ENCODE measurements around the gene MYH13.

The MYH13 gene

DNA sequence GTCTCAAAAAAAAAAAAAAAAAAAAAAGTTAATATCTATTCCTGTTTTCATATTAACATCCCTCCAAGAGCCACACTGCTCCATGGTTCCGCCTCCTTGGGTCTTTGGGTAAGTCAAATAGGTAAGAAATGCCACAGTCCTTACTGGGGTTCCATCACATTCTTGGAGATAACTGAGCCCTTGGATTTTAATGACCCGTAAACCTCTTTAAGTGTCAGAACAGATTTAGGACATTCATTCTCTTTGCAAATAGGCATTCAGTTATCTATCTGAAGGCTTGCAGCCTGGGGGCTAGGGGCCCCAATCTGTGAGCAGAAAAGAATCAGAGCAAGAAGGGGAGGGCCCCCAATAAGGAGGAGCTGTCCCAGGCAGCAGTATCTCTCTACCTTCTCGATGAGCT is 28.0 kb downstream of the MYH13 start:
- no peak for DNase-seq (ENCODE audit: low read depth in 2 of 2)

DNA sequence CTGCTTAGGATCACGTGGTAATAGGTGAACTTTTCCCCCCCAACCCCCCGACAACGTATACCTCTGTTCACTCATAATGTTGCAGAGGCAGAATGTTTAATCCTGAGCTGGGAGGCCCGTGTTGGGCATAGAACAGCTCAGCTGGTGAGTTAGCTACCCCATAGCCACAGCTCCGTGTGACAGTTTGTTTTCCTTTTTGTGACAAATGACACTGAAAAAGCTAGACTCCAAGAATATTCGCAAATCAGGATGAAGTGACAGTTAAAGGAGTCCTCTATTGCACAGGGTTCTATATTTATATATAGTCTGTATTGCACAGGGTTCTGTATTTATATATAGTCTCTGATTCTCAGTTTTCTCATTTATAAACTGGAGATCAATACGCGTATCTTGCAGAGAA is 33.8 kb downstream of the MYH13 start:
- no peak for DNase-seq (ENCODE audit: low read depth in 2 of 2)

DNA sequence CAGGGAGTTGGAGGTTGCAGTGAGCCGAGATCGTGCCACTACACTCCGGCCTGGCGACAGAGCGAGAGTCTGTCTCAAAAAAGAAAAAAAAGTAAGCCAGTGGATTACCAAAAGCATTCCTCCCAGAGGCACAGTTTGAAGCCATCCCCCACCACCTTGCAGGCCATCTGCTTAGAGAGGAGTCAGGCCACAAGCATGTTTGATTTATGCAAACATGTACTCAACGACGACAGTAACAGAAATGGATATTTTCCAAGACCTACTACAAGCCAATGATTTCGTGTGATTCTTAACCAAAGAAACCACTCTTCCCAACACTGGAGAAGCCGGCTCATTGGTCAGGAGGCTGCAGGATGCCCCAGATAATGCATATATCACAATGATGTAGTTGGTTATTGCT is 34.8 kb downstream of the MYH13 start:
- DNase-seq (ENCODE audit: low read depth in 2 of 2): no peak

DNA sequence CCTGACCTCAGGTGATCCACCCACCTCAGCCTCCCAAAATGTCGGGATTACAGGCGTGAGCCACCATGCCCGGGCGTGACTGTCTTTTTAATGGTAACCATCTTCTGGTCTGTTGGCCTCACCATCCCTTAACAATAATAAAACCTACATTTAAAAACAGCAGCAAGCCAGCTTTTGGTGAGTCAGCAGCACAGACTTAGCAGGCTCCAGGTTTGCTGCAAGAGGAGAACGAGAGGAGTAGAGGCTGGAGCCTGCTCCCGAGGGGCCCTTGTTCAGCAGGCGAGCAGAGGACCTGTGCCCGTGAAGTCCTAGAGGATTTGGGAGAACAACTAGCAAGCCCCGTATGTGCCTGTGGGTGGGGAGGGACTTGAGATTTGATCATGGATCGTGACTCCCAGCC is 35.7 kb downstream of the MYH13 start:
- no peak for DNase-seq (ENCODE audit: low read depth in 2 of 2)

DNA sequence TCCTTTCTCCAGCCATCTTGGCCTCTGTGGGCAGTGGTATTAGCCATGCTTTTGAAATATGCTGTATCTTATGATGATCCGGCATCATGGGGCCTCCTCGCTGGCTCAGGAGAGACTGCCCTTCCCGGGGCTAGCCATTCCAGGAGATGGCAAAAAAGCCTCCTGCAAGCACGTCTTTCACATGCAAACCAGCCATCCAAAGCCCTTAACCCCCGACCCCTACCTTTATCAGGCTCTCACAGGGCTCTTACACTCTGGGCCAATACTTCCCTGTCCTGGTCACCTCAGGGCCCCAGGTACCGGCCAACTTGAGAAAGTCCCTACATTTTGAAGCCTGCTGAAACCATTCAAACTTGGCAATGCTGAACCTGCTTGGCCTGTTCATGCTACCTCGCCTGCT is 36.4 kb downstream of the MYH13 start:
- DNase-seq (ENCODE audit: low read depth in 2 of 2): no peak

DNA sequence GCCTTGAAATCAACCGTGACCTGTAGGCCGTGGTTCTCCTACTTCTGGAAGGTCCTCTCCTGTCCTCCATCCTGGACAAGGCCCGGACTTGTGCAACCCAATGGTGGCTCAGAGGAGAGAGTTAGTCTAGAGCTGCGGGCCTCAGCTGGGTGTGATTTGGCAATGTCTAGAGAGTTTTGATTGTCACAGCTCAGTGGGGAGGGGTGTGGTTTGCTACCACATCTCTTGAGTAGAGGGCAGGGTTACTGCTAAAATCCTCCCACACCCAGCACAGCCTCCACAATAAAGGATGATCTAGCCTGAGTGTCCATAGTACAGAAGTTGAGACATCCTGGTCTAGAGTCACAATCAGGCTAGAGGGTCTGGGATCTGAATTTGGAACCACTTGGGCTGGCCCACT is 40.3 kb downstream of the MYH13 start:
- no peak for DNase-seq (ENCODE audit: low read depth in 2 of 2)

DNA sequence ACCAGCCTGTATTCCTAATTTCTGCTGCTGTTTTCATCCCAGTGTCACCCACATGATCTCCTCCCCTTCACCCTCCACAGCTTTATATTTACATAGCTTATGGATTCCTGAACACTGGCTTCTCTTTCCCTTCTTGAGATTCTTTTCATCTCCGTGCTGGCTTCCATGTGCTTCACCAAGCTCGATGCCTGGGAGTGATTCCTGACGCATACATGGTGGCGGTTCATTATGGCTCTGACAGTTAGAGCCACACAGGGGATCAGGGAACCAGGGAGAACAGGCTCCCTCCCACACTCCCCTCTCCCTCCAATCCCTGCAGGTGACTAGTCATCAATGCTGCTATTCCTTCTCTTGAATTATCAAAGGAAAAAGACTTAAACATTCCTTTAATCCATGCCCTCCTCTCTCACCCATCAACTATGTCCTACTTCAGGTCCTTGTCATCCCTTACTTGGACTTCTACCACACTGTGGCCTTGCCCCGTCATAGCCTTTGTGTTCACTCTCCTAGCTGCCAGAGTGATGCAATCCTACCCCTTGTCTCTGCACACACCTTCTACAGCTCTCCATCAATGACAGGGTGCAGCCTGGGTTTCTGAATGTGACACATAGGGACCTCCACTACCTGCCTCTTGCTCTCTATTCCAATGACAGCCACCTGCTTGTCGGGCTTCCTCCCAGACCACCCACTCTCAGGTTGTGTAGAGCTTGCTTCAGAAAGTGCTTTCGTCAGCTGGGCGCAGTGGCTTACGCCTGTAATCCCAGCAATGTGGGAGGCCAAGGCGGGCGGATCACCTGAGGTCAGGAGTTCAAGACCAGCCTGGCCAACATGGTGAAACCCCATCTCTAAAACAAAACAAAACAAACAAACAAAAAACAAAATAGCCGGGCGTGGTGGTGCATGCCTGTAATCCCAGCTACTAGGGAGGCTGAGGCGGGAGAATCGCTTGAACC is 43.6 kb downstream of the MYH13 start:
- DNase-seq (ENCODE audit: low read depth in 2 of 2): no peak

DNA sequence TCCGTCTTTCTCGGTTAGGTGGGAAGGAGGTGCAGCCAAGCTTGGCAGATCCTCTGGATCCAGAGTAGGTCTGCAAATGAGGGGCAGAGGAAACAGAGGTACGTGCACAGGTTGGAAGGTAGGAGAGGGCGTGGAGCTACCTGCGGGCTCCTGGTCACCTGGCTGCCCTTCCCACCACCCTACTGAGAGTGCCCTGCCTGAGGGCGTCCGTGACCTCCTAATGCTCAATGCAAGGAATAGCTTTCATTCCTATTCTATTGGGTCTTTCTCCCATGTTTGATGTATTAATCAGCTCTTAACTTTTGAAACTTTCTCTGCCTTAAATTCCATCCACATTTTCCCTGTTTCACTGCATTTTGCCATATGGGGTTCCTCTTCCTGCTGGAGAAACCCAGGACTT is 44.6 kb downstream of the MYH13 start:
- no peak for DNase-seq (ENCODE audit: low read depth in 2 of 2)

DNA sequence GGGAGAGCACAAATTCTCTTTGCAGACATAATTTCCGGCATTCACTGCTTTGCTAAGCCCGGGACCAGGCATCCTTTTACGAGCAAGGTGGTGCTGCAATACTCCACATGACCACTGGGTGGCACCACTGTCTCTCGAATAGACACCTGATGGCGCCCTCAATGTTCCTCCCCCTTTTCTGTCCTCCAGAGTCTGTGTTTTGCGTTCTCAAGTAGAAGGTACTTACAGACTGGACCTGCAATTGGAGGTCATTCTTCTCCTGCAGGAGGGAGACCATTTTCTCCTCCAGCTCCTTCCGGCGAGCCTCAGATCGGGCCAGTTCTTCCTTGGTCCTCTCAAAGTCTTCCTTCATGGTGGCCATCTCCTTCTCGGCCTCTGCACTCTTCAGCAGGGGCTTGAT is 45.2 kb downstream of the MYH13 start:
- DNase-seq (ENCODE audit: low read depth in 2 of 2): peak; percentile 52 to 74

DNA sequence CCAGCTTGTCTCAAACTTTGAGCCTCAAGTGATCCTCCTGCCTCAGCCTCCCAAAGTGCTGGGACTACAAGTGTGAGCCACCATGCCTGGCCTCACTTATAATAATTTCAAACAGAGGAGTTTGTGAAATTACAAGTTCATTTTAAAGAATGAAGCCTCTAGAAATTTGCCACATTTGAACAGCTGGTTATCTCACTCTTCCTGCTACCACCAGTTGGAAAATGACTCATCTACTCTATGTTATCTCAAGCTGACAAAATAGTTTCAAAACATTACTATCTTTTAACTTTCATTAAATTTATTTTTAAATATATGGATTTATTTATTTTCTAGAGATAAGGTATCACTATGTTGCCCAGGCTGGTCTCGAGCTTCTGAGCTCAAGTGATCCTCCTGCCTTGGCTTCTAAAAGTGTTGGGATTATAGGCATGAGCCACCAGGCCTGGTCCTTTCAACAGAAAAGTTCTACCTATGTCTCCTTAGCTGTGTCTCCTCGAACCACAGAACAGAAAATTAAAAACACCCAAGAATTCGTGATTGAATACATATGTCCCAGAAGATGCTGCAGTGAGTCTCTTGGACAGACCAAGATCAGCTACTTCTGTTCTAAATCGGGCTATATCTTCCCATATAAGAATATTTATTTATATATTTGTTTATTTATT is 47.6 kb downstream of the MYH13 start:
- no peak for DNase-seq (ENCODE audit: low read depth in 2 of 2)

DNA sequence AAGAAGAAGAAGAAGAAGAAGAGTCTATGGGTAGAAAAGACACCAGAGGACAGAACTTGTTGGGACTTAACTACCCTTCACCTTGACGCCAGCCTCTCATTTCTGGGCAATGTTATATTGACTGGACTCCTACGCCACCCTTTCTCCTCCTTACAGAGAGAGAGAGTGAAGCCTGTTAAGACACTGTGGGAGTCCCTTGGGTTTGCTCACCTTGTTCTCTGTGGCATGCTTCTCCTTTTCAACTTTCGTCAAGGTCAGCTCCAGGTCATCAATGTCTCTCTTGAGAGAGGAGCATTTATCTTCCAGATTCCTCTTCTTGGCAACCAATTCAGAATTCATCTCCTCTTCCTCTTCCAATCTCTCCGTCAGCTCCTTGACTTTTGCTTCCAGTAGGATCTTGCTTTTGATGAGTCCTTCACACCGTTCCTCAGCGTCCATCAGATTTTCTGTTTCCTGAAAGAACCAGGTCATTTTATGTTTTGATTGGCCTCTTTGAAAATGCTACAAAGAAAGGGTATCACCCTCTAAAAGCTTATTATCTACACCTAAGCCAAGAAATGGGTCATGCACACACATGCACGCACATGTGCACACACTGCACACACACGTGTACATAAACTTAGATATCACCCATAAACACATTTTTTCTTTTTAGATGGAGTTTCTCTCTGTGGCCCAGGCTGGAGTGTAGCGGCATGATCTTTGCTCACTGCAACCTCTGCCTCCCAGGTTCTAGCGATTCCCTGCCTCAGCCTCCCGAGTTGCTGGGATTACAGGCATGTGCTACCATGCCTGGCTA is 48.8 kb downstream of the MYH13 start:
- no peak for DNase-seq (ENCODE audit: low read depth in 2 of 2)

DNA sequence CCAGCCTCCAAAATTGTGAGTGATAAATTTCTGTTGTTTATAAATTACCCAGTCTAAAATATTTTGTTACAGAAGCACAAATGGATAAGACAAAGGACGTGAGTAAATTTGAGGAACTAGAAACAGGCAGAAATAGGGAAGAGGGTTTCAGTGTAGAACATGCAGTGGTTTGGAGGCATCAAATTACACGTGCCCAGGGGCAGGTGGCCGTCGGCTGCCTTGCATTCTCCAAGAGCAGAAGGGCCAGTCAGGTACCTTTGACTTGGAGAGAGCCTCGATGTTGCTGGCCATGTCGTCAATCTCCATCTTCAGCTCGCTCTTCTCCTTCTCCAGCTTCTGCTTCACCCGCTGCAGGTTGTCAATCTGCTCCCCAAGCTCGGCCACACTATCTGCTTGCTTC is 54.3 kb downstream of the MYH13 start:
- no peak for DNase-seq (ENCODE audit: low read depth in 2 of 2)

DNA sequence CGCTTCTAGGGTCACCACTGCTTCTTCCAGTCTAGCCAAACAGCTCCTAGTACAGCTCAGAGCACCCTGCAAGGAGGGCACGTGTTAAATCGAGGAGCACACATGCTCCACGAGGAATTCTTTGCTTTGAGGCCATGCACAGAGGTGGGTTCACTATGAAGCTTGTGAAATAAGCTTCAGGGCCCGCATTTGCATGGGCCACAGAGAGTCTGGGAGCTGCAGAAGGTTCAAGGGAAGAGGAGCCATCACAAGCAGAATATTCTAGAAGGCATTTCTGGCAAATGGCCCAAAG is 55.3 kb downstream of the MYH13 start:
- DNase-seq (ENCODE audit: low read depth in 2 of 2): no peak

DNA sequence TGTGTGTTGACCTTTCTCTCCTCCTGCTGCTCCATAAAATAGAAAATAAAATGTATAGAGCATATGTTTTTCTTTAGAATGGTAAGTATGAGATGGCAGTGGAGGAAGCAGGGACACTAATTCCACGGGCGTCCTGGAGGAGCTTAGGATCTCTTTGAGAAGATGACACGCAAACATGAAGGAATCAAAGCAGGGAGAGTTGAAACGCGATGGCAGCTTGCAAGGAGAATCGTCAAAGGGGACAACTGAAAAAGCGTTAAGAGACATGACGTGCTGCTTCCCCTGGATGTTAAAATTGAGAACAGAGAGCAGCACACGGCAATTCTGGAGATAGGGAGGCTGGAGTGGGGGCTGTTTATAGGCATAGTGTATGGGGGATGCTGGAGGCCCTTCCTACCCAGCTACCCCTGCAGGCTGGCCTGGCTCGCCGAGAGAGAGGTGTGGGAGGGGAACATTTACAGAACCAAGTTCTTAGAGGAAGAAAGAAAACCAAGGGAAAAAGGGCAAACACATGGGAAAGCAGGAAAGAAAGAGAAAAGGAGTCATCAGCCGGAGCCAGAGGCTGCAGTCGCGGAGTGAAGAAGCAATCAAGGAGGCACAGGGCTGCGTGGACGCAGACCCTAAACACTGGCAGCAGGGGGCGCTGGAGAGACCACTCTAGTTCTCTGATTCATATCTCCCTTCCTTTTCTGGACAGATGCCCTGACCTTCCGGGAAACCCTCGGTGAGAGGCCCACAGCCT is 55.8 kb downstream of the MYH13 start:
- no peak for DNase-seq (ENCODE audit: low read depth in 2 of 2)

DNA sequence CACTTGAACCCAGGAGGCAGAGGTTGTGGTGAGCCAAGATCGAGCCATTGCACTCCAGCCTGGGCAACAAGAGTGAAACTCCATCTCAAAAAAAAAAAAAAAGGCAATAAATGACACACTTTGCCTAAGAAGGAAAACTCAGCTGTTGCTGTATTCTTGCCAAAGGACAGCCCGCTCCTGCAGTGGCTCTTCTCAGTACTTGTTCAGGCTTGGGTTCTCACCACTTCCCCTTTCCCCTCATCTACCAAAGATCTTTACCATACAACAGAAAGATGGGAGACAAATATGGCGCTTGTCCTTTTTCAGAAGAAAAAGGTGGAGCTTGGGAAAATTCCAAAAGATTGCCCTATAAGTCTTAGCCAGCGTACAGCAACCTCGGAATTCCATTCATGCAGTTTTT is 58.5 kb downstream of the MYH13 start:
- no peak for DNase-seq (ENCODE audit: low read depth in 2 of 2)

DNA sequence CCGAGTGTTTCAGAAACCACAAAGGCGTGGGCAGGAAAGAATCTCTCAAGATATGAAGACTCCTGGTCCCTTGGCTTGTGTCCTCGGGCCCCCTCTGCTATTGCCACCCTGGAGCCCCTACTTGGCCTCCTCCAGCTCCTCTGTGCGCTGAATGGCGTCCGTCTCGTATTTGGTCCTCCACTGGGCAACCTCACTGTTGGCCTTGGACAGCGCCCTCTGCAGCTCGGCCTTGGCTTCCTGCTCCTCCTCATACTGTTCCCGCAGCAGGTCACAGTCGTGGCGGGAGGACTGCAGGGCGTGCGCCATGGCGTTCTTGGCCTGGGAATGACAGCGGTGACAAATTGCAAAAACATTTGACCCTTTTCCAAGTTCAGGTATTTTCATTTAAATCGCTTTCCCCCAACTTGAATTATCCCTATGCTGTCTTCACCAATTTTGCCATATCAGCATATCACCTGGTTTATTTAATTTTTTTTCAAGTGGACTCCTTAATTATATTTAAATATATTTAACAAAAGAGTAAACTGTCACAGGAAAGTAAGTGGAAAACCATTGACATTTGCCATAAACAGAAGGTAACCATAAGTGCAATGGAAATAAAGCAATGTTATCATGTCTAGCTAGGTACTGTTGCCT is 59.7 kb downstream of the MYH13 start:
- DNase-seq (ENCODE audit: low read depth in 2 of 2): no peak

DNA sequence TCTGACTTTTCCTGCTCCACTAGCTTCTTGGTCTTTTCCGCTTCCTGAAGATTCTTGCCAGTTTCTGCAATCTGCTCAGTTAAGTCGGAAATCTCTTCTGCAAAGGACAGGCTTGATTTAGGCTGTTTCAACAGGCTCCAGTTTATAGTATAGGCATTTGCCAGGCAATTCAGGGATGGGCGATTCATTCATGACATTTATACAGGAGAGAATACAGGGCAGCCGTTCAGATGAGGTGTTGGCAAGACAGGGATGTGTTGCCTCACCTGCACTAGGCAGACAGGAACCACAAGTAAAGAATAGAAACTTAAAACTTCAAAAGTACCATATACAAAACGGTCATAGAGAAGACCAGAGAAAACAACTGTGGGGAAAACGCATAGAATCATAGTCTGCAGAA is 61.7 kb downstream of the MYH13 start:
- DNase-seq (ENCODE audit: low read depth in 2 of 2): no peak

DNA sequence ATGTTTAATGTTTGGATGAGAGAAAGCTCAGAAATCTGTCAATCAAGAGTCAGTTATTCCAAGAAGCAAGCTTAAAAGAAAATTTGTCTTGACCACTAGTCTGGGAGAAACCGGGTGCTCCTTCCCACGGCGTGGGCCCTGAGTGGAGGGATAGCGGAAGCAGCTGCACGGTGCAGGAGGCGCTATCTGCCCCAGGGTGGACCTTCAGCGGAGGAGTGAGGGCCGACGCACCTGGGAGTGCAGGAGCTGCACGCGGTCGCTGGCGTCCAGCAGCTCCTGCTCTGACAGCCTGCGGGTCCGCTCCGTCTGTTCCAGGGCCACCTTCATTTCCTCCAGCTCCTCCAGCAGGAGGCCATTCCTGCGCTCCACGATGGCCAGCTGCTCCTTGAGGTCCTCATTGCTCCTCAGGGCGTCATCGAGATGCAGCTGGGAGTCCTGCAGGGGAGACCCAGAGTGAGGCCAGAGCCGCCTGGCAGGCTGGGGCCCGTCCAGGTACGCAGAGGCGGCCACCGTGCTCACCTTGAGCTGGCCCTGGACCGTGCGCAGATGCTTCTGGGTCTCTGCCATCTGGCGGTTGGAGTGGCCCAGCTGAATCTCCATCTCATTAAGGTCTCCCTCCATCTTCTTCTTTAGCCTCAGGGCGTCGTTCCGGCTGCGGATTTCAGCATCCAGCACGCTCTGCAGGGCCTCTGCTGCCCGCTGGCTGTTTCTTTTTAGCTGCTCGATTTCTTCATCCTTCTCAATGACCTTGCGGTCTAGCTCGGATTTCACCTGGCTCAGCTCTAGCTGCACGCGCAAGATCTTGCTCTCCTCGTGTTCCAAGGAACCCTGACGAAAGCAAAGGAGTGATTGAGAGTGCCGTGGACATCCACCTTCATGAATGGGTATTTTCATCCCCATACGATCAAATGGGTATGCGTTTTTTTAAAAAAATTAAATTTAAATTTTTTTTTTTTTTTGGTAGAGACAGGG is 63.5 kb downstream of the MYH13 start:
- no peak for DNase-seq (ENCODE audit: low read depth in 2 of 2)

DNA sequence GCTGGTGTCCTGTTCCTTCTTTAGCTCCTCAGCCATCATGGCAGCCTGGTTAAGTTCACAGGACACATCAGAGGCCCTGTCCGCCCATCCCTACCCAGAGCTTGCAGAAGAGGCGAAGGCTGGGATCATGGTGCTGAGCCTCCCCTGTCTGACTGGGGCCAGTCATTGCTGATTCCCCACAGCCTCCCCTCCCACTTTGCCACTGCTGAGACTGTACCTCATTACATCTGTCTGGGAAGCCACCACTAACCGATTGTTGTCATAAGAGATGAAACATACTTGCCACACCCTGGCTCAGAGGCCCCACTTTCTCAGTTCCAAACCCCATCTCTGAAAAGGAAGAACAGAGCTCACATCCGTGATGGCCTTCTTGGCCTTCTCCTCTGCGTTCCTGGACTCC is 66.2 kb downstream of the MYH13 start:
- DNase-seq (ENCODE audit: low read depth in 2 of 2): no peak

DNA sequence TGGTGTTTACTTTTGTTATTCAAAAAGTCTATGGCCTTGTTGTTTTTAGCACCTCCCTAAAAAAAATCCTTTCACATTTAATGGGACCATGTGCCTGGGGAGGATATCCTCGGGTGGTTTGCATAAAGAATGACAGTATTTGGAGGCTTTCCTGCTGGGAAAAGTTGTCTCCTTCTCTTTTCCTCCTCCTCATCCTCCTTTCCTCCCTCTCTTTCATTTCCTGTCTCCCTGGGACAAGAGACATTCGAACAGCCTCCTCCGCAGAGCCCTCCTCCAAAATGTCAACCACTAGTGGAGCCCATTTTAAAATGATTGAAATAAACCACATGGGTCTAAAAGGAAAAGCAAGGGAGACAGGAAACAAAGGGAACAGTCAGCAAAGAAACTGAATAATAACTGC is 67.4 kb downstream of the MYH13 start:
- no peak for DNase-seq (ENCODE audit: low read depth in 2 of 2)
